ENCODE data around the gene ARHGAP26.

ARHGAP26 gene

DNA sequence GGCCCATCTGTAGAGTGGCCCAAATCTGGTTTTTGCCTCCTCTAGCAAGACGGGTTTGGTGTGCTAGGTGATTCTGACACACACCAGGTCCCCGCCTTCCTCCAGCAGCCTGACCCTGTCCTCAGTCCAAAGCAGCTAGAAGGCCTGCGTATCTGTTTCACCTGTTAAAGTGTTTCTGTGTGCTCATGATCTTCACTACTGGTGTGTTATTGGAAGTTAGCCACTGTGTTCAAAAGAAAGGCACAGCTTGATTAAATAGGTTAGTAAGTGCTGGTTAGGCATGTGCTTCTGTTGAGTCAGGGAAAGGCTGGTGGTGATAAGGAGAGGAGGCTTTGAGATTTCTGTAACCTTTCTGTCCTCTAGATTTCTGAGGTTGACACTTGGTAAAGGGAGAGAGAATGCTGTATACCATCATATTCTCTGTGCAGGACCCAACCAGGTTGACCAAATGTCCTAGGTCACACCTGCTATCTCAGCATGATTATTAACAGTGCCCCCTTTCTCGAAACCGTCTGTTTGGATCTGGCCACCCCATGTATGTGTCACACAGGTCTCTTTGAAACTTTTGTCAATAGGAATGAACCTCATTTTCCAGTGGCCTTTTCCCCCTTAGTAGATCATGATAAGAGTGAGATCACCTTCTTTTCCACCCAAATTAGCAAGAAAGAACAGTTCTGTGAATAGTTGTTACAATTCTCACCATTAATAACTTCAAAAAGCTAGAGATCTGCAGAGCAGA, 58.8 kb downstream of the ARHGAP26 start:
- no peak for DNase-seq (ENCODE audit: low spot score)
- no peak for FAIRE-seq

GRCh38 chr5:142829801-142830220, 59.6 kb downstream of the ARHGAP26 start:
- FAIRE-seq = no peak
- DNase-seq (ENCODE audit: low spot score) = peak; percentile 28

GRCh38 chr5:142830241-142831008, 60.2 kb downstream of the ARHGAP26 start:
- DNase-seq (ENCODE audit: low spot score) (no peak), FAIRE-seq (no peak)

DNA sequence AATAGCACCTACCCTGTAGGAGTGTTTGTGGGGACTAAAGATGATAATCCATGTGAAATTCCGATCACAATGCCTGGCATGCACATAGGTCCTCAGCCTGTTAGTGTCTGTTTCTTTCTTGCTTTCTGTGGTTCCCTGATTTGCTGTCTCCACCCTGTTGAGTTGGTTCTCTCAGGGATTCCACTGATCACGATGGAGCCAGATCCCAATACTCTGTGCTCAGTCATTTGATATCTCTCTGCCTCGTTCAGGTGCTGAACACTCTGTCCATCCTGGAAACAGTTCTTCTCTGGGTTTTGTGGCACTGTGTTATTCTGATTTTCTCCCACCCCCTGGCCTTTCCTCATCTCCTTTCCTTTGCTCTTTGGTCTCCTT, 60.8 kb downstream of the ARHGAP26 start:
- DNase-seq (ENCODE audit: low spot score) = no peak
- FAIRE-seq = no peak

DNA sequence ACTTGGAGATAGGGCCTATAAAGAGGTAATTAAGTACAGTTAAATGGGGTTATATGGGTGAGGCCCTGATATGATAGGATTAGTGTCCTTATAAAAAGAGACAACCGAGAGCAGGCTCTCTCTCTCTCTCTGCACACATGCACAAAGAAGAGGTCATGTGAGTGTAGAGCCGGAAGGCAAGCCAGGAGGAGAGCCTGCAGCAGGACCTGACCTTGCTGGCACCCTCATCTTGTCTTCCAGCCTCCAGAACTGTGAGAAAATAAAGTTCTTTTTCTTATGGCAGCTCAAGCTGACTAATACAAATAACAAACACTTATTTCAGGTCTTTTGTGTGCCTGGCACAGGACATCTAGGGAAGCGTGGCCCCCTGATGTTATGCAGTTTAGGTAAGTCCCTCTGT, 62.1 kb downstream of the ARHGAP26 start:
- no peak for FAIRE-seq
- DNase-seq (ENCODE audit: low spot score) = no peak

DNA sequence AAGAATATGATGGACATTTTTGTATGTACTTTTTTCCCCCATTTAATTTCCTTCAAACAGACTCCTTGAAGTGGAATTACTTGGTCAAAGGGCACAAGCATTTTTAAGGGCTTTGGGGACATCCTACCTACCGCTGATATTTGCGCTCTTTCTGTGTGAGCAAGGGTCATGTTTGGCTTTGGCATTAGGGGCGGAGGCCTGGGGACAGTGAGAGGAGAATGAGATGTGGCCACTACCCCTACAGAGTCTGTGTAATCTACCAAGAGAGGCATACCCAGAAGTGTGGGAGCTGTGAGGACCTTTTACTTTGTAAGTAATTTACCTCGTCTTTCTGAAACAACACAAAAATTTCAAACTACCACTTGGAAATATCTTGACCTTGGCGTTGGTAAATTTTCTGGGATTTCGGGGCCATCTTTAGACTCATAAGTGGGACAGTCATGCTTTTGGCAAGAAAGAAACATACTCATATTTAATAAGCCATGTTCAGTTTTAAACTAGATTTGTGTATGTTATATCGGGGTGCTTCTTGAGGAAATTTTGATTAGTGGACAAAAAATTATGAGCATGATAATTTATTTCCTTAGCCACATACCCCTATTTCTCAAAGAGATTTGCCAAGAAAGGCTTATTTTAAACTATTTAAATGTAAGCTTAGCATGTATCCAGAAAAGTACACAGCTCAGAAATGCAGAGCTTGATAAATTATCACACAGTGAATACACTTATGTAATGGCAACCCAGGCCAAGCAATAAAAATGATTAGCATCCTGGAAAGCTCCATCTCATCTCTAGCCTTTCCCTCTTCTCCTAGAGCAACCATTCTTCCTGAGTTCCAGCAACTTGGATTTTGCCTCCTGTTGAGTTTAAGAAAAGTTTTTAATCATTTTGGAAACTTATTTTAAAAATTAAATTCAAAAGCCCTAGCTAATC, 63.6 kb downstream of the ARHGAP26 start:
- FAIRE-seq (no peak), DNase-seq (ENCODE audit: low spot score) (no peak)

DNA sequence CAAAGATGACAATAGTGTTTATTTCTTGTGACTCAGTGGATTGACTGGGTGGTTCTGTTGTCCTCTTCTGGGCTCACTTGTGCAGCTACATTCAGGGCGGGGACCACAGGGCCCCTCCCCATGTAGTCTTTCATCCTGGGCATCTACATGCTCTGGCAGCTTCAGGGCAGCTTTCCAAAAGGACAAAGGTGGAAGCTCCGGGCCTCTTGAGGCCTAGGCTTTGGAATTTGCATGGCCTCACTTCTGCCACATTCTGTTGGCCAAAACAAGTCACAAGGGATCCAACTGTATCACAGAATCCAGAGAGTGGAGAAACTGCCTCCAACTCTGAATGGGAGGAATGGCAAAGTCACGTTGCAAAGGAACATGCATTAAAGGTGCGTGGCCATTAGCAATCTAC, 64.3 kb downstream of the ARHGAP26 start:
- DNase-seq (ENCODE audit: low spot score) (no peak), FAIRE-seq (no peak)

DNA sequence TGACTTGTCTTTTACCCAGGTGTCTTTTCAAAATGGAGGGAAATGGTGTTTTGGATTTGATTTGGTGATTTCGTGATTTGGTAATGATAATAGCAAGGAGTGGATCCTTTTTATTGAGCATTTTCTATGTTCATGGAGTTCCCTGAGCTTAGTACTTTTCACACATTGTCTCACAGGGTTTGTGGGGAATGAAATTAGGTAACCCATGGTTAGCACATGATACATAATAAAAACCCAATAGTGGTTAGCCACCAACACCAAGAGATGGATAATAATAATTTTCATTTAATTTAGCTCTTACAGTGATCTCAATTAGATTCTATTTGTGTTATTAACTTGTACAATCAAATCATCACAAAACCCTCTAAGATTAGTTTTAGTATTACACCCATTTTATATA, 65.4 kb downstream of the ARHGAP26 start:
- no peak for DNase-seq (ENCODE audit: low spot score)
- FAIRE-seq = no peak

GRCh38 chr5:142836048-142836447, 65.9 kb downstream of the ARHGAP26 start:
- DNase-seq (ENCODE audit: low spot score) = peak; percentile 49
- FAIRE-seq = peak; percentile 96

DNA sequence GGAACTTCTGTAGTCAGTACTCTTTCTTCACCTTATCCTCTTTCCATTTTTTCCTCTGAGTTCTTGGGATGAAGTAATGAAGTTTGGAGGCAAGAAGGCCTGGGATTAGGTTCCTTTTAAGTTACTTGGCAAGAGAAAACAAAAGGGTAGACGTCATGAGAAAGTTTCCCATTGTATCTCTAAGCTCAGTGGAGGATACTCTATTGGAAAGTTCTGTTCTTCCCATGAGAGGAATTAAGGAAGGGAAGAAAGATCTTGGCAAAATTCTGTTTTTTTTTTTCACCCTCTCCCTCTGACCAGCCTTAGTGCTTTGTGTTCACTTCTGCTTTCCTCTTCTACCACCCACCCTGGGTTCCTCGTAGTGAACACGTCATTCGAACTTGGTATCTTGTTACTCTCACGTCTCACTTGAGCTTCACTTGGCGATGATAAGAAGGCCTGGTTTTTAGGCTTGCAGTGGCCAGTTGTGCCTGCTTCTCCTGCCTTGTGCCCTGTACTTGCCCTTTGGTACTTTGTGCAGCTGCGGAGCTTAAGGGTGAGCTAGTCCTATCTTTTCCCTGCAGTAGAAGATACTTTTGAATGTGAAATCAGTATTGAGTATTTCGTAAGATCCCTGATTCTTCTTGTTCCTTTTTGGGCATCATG, 67.0 kb downstream of the ARHGAP26 start:
- no peak for FAIRE-seq
- DNase-seq (ENCODE audit: low spot score) = no peak

DNA sequence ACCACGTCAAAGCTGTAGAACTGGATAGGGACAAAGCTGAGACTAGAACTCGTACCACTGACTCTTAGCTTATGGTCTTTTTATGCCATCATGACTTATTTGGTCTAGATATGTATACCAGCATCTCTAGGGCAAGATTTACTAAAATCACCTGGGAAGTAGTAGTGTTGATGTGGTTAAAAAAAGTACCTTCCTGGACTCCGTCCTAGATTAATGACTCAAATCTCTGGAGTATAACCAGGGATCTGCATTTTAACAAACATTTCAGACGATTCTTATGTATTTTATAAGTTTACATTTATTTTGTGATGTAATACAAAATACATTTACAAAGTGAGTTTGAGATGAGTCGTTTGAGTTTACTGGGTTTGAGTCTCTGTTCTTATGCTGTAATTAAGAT, 68.7 kb downstream of the ARHGAP26 start:
- FAIRE-seq = no peak
- no peak for DNase-seq (ENCODE audit: low spot score)

- DNase-seq (ENCODE audit: low spot score) (no peak), FAIRE-seq (no peak)
Observed at GRCh38 chr5:142839711-142840346, 69.7 kb downstream of the ARHGAP26 start.

DNA sequence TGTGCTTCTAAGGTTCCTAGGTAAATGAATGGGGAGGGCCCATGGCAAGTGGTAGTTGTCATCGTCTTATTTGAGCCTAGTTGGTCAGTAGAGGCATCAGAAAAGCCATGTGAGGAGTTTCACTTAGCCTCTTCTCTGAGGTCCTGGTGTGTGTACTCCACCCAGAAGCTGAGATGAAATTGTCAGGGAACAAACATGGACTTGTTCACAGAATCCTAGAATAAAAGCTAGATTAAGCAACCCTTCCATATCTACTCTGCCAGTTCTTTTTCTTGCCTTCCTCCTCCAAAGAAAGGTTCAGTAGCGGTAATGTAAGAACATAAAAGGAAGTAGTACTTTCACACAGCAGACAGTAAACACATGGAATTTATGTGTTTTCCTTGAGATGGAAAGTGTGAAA, 70.4 kb downstream of the ARHGAP26 start:
- no peak for FAIRE-seq
- DNase-seq (ENCODE audit: low spot score) = no peak

DNA sequence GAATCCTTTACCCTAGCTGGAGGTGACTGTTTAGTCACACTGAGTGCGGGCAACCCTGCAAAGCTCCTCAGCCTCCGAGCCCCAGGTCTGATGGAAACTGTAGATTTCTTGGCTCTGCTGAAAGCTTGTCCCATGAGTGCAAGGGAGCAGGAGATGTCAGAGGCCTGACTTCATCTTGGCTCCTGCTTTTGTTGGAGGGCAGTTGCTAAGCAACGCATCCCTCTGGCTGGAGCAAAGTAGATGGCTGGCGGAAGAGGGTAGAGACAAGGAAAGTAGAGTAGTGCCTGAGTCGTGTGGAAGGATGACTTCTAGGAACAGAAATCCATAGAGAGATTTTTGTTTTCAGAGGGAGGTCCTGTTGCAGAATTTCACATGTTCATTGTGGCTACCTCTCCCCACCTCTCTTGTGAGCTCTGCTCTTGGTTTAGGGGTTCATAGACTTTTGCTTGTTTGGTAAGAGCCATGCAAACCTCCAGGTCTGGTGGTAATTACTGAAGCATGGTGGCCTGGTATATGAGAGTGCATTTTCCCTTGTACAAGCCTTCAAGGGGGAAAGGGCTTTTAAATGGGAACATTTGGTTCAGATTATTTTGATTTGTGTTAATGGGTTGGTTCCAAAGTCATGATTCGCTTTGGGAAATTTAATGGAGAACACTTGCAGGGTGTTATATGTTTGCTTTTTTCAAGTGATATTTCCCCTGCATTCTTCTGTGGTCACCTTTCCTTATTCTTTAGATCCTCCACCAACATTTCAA, 71.5 kb downstream of the ARHGAP26 start:
- FAIRE-seq (no peak), DNase-seq (ENCODE audit: low spot score) (no peak)

DNA sequence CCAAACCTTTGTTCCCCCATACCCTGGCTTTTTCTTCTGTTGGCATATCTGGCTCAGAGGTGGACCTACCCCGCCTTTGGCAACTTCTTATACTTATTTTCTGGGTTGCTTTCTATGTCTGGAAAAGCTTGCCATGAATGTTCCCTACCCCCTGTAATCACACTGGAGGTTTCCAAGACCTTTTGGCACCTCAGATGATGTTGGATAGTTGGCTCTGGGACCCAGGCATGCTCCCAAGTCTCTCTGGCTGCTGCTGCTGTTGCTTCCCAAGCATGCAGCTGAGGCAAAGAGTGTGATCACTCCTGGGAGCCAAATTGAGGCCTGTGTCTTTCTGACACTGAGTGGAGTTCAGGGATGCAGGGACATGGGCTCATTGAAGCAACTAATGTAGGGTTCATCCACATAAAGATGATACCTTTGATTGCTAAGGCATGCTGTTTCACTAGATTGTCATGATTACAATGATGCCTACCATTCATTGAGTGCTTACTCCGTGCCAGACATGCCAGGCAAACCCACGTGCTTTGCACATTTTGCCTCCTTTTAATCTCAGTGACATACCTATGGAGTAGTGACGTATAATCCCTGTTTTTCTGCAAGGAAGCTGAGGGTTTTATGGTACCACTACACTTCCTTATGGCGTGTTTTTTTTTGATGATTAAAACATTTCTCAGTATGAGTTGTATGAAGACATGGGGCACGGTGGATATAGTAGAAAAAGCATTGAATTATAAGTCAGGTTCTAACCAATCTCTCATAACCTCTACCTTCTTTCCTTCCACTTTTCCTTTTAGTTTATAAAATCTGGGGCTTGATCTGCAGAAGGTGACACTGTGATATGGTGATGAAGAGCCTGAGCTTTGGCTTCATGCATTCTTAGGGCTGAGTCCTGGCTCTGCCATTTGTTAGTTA, 73.1 kb downstream of the ARHGAP26 start:
- FAIRE-seq (no peak), DNase-seq (ENCODE audit: low spot score) (no peak)

GRCh38 chr5:142844866-142845265, 74.7 kb downstream of the ARHGAP26 start:
- FAIRE-seq = no peak
- no peak for DNase-seq (ENCODE audit: low spot score)

DNA sequence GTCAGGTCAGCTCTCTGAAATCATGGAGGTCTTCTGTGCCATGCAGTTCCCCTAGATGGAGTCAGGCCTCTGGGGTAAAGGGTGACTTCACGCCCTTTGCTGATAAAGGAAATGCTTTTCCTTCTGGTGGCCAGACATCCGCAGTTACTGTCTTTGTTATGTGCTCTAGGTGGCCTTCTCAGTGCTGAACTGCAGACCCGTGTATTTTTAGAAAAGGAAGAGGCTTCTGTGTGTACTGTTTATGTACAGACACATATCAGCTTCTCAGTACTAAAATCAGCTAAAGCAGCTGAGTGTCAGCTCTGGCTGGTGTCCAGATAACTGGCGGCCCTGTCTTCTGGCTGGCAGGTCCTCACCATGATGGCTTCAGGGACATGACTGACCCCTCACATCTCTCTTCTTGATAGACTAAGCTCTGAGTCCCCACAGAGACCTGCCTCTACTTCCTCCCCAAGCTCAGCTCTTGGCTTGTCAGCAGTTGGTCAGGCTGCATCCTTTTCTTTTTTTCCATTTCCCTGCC, 75.3 kb downstream of the ARHGAP26 start:
- no peak for FAIRE-seq
- DNase-seq (ENCODE audit: low spot score) = no peak

- no peak for DNase-seq (ENCODE audit: low spot score)
- no peak for FAIRE-seq
Observed at GRCh38 chr5:142845954-142846398, 75.8 kb downstream of the ARHGAP26 start.

DNA sequence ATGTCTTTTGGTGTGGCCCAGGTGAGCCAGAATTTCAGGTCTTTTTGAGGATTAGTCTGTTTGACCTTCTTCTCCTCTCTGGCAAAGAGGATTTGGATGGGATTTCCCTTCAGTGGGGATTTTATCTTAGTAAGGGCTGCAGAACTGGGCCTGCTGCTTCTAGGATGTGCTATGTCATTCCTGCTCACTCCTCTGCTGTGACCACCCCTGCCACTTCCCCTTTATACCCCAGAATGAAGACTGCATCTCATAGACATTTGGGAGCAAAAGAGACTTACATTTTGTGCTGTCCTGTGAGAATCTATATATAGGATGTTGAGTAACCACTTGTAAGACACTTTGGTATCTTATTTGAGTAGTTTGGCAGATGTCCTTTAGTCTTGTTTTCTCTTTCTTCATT, 76.2 kb downstream of the ARHGAP26 start:
- FAIRE-seq = no peak
- no peak for DNase-seq (ENCODE audit: low spot score)

Measured in RCC 7860 (cell line).